ENCODE data around the gene RLN3.
"Not testable (repeated sequence)": the region's sequence is repeated elsewhere in the genome, so short reads cannot be mapped to it uniquely, and the experiment has no call there.

RLN3 gene

DNA sequence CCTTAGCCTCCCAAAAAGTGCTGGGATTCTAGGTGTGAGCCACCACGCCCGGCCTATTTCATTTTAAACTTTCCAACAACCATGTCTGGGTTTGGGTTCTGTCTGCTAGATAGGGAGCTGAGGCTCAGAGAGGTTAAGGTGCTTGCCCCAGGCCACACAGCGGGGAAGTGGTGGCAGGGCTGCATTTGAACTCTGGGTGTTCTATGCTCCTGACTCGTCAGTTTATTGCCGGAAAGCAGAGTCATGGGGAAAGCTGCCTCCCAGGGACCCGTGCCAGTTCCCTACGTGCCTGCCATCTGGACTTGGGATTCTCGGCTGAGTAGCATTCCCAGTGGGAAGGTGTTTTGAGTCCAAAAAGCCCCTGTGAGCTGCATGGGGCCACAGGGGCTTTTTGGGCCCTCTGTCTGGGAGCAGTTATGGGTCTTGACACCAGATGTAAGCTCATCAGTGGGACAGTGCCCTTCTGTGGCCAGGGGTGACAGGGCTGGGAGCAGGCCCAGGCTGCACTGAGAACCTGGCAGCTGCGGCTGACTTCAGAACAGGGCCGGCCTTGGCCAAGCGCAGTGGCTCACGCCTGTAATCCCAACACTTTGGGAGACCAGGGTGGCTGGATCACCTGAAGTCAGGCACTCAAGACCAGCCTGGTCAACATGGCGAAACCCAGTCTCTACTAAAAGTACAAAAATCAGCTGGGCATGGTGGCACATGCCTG, 32.8 kb upstream of the RLN3 start:
- DNase-seq = no peak

GRCh38 chr19:13995878-13996765, 31.8 kb upstream of the RLN3 start:
- no peak for DNase-seq

DNA sequence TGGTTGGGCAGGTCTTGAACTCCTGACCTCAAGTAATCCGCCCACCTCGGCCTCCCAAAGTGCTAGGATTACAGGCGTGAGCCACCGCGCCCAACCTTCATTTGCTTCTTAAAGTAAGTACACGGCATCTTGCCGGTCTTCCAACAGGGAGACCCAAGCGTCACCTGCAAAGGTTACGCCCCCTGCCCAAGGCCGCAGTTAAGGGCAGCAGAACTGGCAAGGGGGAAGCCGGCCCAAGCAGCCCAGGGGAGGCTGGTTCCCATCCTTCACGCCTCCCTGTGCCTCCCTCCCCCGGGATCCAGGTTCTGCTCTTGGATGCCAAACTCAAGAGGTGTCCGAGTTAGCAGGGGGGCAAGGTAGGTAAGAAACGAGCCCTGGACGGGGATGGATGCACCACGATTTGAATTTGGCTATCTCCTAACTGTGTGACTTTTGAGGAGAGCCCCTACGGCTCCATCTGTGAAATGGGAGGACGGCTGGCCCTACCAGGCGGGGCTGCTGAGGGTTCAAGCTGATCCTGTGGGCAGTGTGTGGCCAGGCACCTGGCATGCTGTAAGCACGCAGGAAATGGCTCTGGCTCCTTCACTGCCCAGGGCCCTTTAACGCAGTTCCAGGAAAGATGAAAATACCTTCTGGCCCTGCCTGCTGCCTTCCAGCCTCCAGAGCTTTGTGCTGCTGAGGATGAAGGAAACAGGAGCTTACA, 30.9 kb upstream of the RLN3 start:
- DNase-seq = no peak

DNA sequence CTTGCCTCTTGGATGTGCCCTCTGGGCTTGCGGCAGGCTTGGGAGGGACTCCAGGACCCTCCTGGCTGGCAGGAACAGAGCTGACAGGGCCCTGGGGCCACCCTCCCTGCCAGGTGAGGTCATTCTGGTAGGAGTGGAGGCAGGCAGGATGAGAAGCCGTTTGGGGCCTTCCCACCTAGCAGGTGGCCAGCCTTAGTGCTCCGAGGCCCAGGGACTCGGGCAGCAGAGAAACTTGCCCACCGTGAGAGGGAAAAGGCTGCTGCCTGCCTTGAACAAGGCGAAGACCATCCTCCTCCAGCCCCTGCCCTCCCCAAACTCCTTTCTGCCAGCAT, 30.4 kb upstream of the RLN3 start:
- no peak for DNase-seq

DNA sequence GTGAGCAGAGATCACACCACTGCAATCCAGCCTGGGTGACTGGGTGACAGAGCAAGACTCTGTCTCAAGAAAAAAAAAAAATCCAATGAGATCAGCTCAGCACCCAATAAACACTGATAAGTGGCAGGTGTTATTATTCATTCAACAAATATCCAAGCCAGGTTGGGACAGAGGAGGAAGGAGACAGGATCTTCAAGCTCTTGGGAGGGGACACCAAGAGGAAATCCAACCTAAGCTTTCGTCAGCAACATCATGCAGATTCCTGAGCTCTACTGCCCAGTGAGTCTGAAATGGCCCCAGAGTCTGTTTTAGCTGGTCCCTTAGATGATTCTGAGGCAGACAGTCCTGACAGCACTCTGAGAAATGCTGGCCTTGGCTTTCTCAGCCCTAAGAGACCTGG, 29.5 kb upstream of the RLN3 start:
- DNase-seq = no peak

DNA sequence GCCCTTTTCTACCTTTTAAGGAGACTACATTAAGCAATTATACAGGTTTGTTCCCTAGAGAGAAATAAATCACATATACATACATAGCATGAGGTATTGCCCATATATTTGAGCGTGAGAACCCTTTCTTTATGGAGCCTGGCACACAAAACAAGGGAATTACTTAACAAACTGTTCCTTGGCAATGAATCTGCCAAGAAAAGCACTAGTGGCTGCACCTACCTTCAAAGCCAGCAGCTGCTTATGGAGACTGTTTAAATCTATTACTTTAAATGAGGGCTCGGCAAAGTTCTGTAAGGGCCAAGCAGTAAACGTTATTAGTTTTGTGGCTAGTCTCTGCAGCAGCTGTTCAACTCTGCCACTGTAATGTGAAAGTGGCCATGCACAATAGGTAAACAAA, 28.9 kb upstream of the RLN3 start:
- no peak for DNase-seq

GRCh38 chr19:14000691-14001375, 27.1 kb upstream of the RLN3 start:
- no peak for DNase-seq

DNA sequence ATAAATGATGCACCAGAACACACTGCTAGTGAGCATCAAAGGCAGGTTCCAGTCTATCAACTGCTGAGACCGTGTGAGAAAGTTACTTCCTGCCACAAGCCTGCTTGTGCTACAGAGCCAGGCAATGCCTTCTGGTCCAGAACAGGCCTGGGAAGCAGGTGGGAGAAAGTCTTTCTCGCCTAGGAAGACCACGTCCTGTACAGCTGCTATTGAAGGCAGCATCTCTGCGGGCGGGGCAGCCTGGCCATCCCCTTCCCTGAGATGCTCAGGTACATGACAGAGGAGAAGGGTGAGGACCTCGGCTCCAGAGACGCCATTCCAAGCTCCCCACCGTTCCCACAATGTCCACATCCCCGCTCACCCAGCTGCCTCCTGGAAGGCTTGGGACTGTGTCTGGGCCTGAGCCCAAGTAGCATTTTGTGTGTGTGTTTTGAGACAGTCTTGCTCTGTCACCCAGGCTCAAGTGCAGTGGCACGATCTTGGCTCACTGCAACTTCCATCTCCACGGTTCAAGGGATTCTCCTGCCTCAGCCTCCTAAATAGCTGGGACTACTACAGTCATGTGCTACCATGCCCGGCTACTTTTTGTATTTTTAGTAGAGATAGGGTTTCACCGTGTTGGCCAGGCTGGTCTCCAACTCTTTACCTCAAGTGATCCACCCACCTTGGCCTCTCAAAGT, 25.2 kb upstream of the RLN3 start:
- DNase-seq = peak in 1 of 5 donors; percentile 60

DNA sequence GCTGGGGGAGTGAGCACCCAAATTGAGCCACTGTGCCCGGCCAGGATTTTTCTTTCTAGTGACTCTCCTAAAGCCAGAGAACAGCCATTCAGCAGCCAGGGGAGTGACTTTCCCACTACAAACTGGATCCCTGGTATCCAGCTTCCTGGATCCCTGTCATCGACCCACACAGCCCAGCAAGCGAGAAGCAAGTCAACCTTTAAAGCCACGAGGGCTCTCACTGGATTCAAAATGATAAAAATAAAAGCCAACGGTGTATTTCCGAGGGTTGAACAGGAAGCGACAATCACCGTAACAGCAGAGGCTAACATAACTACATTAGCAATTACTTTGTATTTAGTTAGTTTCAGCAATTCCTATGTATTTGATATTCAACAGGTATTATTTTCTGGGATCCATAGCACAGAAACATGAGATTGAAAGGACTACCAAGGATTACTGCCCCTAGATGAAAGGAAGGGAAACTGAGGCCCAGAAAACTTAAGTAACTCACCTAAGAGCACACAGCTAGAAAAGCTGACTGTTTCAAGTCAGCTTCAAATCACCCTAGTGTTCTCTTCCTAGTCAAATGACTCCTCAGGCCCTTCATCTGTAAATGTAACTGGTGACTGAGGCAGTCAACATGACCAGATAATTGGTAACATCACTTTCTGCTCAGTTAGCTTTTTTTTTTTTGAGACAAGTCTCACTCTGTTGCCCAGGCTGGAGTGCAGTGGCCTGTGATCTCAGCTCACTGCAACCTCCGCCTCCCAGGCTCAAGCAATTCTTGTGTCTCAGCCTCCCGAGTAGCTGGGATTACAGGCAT, 24.5 kb upstream of the RLN3 start:
- peak in 1 of 5 donors; percentile 31 for DNase-seq

DNA sequence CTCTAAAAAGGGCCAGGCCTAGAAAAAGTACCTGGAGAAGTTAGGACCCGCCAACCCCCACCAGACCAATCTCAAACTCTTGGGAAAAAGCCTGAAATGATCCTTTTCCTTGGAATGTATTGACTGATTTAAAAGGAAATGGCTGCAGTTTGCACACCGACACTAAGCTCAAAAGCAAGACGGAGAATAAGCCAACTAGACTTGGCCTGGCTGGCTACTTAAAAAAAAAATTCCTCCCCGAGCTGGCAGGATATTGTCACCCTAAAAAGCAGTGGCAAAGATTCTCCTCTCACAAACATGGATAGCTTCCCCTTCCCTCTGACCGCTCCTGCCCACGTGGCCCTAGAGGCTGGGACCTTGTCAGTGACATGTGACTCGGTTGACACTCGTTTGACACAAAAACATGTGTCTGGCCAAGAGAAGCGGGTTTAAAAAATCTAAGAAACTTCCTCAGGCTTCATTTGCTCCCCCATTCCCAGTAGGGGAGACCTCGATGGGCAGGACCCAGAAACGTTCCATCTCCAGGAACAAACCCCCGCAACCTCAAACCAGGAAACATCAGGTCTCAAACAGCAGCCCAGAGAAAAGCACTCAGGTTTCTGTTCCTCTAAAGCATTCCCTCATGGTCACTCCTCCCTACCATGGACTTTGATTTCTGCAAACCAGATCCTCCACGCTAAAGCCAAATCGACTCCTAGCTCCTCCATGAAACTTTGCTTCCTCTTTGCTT, 23.2 kb upstream of the RLN3 start:
- DNase-seq = no peak

DNA sequence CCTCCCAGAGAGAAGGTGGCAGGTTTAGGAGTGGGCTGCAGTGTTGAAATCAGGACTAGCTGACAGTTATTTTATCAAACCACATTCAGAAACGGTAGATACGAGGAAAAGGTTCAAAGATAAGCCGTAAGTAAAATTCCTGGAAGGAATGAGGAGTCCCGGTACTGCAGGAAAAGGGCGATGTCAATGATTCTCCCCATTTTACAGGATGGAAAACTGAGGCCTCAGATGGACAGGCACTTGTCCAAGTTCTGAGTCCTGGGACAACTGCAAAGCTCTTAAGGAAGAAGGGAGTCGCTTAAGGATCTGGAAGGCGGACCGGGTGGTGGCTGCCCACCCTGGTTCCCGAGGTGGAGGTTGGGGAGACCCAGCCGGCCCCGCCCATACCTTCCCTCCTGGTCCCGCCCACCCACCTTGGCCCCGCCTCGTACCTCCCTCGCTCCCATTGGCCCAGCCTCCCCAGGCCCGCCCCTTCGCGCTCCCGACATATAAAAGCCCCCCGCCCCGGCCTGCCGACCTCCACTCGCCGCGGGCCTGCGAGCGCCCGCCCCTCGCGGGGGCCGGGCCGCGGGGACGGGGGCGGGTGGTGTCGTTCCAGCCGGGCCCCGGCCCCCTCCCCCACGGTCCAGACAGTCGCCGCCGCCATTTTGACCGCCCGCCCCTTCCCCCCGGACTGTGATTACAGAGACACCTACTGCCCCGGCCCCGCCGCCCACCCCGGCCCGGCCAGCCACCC, 22.4 kb upstream of the RLN3 start:
- peak; percentile 88 to 95 (median 92) for DNase-seq

DNA sequence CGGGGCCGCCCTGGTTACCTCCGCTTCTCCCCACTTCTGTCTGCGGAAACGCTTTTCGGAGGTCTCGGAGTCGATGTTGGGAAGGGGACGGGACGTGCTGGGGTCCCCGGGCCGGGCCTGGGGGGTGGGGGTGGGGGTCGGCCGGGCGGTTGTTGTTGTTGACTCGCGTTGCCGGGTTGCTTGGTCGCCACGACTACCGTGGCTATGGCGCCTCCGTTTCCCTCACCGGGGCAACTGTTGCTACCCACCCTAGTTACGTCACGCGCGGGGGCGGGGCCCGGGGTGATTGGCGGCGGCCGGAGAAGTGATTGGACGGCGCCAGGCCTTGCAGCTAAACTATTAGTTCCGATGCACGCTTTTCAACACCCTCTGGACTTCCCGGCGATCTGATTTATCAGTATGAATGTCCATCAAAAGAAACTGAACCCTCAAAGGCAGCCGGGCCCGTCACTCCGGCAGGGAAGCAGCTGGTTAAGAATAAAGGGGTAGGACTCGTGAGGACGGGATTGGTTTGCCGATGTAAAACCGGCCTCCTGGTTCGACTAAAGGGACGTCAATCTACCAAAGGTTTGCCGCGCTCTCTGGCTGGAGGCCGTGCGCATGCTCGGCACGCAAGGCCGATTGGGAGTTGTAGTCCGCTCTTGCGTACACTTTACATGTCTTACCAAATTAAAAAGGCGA, 21.7 kb upstream of the RLN3 start, which contains the start of gene RFX1:
TSS of gene RFX1 (minus strand) at position 236 of the 681 bp plus-strand sequence. CDS start 12,477 bp downstream, outside the sequence.
- peak; percentile 99 to 100 (median 99) for DNase-seq

- no peak for DNase-seq
These were observed 21.0 kb upstream of the RLN3 start for GRCh38 chr19:14006766-14007562.

GRCh38 chr19:14012378-14012915, 15.5 kb upstream of the RLN3 start:
- no peak for DNase-seq

- DNase-seq = no peak
These were observed 12.4 kb upstream of the RLN3 start for GRCh38 chr19:14015524-14016035.

DNA sequence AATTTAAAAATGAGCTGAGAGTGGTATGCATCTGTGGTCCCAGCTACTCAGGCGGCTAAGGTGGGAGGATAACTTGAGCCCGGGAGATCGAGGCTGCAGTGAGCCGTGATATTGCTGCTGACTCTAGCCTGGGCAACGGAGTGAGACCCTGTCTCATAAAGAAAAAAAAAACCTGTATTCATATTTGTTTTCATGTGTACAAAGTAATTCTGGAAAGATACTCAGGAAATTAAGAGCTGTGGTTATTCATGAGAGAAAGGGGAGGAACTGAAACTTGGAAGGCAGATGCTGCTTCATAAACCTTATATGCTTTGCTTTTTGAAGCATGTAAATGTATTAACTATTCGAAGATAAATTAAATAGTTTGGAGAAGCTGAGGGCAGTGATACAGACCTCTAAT, 8.8 kb upstream of the RLN3 start:
- DNase-seq = no peak

GRCh38 chr19:14019739-14020138, 8.2 kb upstream of the RLN3 start:
- DNase-seq = not testable (repeated sequence)

GRCh38 chr19:14021474-14021873, 6.5 kb upstream of the RLN3 start:
- no peak for DNase-seq
